B cell (primary cell): ENCODE results near the gene TERC. TPM values are rescaled to one million over a fixed set of nuclear protein-coding genes. Genes with fewer than 3 reads are reported as not detected.
A peak's percentile ranks its signal among the peaks of the same experiment; 100 is the strongest.

Experiments used
- ATAC-seq: fragments of 200-7000 bp; cut with Tn5 transposase; one replicate; pipeline ENCODE4 v1.10.0; 2021; ENCODE audit warnings: low read depth, mild to moderate bottlenecking, moderate number of reproducible peaks, moderate library complexity
- CTCF ChIA-PET: fragments of 350-600 bp; sonication (Branson Sonifier 250); formaldehyde crosslinking; loops from one replicate; lab custom pipeline; 2021; ENCODE audit warnings: antibody characterized with exemption, inconsistent platforms; lab: Charles Lee
- POLR2A ChIA-PET: fragments of 350-600 bp; sonication (Branson Sonifier 250); formaldehyde crosslinking; loops from one replicate; lab custom pipeline; 2021; ENCODE audit warnings: antibody characterized with exemption; lab: Charles Lee
- DNase-seq: peaks from one replicate; pipeline ENCODE4 v3.0.0; 2013
- H2AFZ ChIP-seq: 2 replicates; pipeline ENCODE4 v1.6.1; 2012; ENCODE audit warnings: mild to moderate bottlenecking, low read depth, low read length; ENCODE audit not compliant: insufficient read depth, poor library complexity, severe bottlenecking
- H3K27ac ChIP-seq, 2 donors: 1 replicate in 1 of 2; 2 replicates in 1 of 2; pipeline ENCODE4 v1.5.1; 2012 to 2013; ENCODE audit warnings: low read length in 2 of 2, mild to moderate bottlenecking in 2 of 2, moderate library complexity in 1 of 2
- H3K27me3 ChIP-seq, 4 experiments: fragments of 200-600 bp in 1 of 4; sonication (generic) in 1 of 4; replicated peaks in 1 of 4; 1 replicate in 2 of 4; 2 replicates in 2 of 4; pipeline versions ENCODE4 v1.6.1 to v1.7.0; 2013 to 2016; ENCODE audit warnings: low read length in 3 of 4, mild to moderate bottlenecking in 2 of 4, mixed read lengths in 1 of 4, moderate library complexity in 1 of 4; ENCODE audit not compliant: insufficient read depth in 4 of 4, control insufficient read depth in 3 of 4; ENCODE audit errors: control extremely low read depth in 1 of 4
- H3K36me3 ChIP-seq, 2 experiments: replicated peaks in 1 of 2; 1 replicate in 1 of 2; 2 replicates in 1 of 2; pipeline versions ENCODE4 v1.6.1 to v1.7.1; 2013; ENCODE audit warnings: low read length in 1 of 2; ENCODE audit not compliant: insufficient read depth in 2 of 2, control insufficient read depth in 1 of 2; ENCODE audit errors: control extremely low read depth in 1 of 2, extremely low read depth in 1 of 2
- H3K4me1 ChIP-seq, 2 donors: fragments of 200-600 bp in 1 of 2; sonication (generic) in 1 of 2; 1 replicate in 1 of 2; 2 replicates in 1 of 2; pipeline versions ENCODE4 v1.5.1 to v1.6.1; 2013 to 2017; ENCODE audit warnings: low read length in 2 of 2; ENCODE audit not compliant: control insufficient read depth in 2 of 2, insufficient read depth in 2 of 2
- H3K4me2 ChIP-seq: replicated peaks from 2 replicates; pipeline ENCODE3; 2012; ENCODE audit warnings: mild to moderate bottlenecking, low read depth, low read length; ENCODE audit not compliant: poor library complexity, severe bottlenecking
- H3K4me3 ChIP-seq, 5 experiments: fragments of 200-600 bp in 1 of 5; sonication (generic) in 1 of 5; 1 replicate in 3 of 5; 2 replicates in 2 of 5; pipeline versions ENCODE4 v1.5.1 to v1.7.0; 2011 to 2016; ENCODE audit warnings: low read length in 4 of 5, mild to moderate bottlenecking in 4 of 5, low read depth in 2 of 5, control low read depth in 1 of 5, moderate library complexity in 1 of 5; ENCODE audit not compliant: insufficient read depth in 1 of 5; ENCODE audit errors: control extremely low read depth in 1 of 5, extremely low read depth in 1 of 5
- H3K79me2 ChIP-seq: fragments of 200-600 bp; sonication (generic); one replicate; pipeline ENCODE4 v1.6.0; 2016; ENCODE audit warnings: low read length; ENCODE audit not compliant: control insufficient read depth, insufficient read depth
- H3K9ac ChIP-seq: fragments of 200-600 bp; sonication (generic); 2 replicates; pipeline ENCODE4 v1.6.1; 2017; ENCODE audit warnings: mild to moderate bottlenecking, low read length, moderate library complexity
- H3K9me3 ChIP-seq, 3 donors: one replicate each; pipeline versions ENCODE4 v1.6.1 to v1.7.1; 2013; ENCODE audit warnings: low read length in 2 of 3; ENCODE audit not compliant: control insufficient read depth in 2 of 3, insufficient read depth in 1 of 3; ENCODE audit errors: control extremely low read depth in 1 of 3
- H4K20me1 ChIP-seq: 2 replicates; pipeline ENCODE4 v1.6.0; 2012; ENCODE audit warnings: mild to moderate bottlenecking, low read length; ENCODE audit not compliant: insufficient read depth, control insufficient read depth, poor library complexity, severe bottlenecking
- H3K27ac Mint-ChIP-seq: one replicate; pipeline ENCODE4 v1.8.0; 2021; ENCODE audit warnings: mixed read lengths
- H3K27me3 Mint-ChIP-seq: one replicate; pipeline ENCODE4 v1.8.0; 2021; ENCODE audit warnings: mixed read lengths
- H3K4me1 Mint-ChIP-seq: one replicate; pipeline ENCODE4 v1.8.0; 2021; ENCODE audit warnings: mixed read lengths
- H3K4me3 Mint-ChIP-seq: one replicate; pipeline ENCODE4 v1.8.0; 2021; ENCODE audit warnings: mixed read lengths
- H3K9me3 Mint-ChIP-seq: one replicate; pipeline ENCODE4 v1.8.0; 2022; ENCODE audit warnings: mixed read lengths; ENCODE audit not compliant: insufficient read depth
- EZH2 ChIP-seq: IDR thresholded peaks from 2 replicates; pipeline ENCODE4 v1.6.1; 2012; ENCODE audit warnings: borderline replicate concordance, low read depth, mild to moderate bottlenecking, moderate library complexity, low read length; ENCODE audit not compliant: insufficient read depth, poor library complexity, severe bottlenecking
- WGBS: methylation state at CpG from one replicate; pipeline ENCODE4 v1.1.5; 2013; ENCODE audit warnings: missing lambda C conversion rate; ENCODE audit not compliant: insufficient coverage; 5-methylcytosine and 5-hydroxymethylcytosine counted together
- intact Hi-C: fragments of 100-400 bp; cut with micrococcal nuclease; formaldehyde crosslinking; loops from one replicate; pipeline ENCODE4 v1.10.0; 2022
- polyA minus RNA-seq: library from RNA; depleted of rRNA, polyadenylated mRNA; stranded (reverse); fragments of >200 nt; gene quantifications from 2 replicates; pipeline ENCODE4 v1.2.3, GENCODE V29; 2012
- polyA plus RNA-seq: library from polyadenylated mRNA; depleted of rRNA; stranded (reverse); fragments of >200 nt; gene quantifications from 2 replicates; pipeline ENCODE4 v1.2.3, GENCODE V29; 2012
- total RNA-seq, 2 donors: library from RNA; stranded (reverse); fragments of 120-200 nt in 1 of 2; gene quantifications; 1 replicate in 1 of 2; 2 replicates in 1 of 2; pipeline versions ENCODE4 v1.2.3 to v1.2.4, GENCODE V29; 2013 to 2022
- TF ChIP-seq, protein P1 (sequence below): fragments of 200-600 bp; IDR thresholded peaks from one replicate; pipeline ENCODE4 v1.8.0; 2022; ENCODE audit warnings: antibody characterized with exemption, mild to moderate bottlenecking

Gene TERC
- total RNA-seq, result 10.6 and 12.5 TPM in 2 replicates
- 36.4 TPM for total RNA-seq (2013)
- polyA plus RNA-seq, result 1.3 and 1.5 TPM in 2 replicates
- 425 and 801 TPM in 2 replicates for polyA minus RNA-seq

DNA sequence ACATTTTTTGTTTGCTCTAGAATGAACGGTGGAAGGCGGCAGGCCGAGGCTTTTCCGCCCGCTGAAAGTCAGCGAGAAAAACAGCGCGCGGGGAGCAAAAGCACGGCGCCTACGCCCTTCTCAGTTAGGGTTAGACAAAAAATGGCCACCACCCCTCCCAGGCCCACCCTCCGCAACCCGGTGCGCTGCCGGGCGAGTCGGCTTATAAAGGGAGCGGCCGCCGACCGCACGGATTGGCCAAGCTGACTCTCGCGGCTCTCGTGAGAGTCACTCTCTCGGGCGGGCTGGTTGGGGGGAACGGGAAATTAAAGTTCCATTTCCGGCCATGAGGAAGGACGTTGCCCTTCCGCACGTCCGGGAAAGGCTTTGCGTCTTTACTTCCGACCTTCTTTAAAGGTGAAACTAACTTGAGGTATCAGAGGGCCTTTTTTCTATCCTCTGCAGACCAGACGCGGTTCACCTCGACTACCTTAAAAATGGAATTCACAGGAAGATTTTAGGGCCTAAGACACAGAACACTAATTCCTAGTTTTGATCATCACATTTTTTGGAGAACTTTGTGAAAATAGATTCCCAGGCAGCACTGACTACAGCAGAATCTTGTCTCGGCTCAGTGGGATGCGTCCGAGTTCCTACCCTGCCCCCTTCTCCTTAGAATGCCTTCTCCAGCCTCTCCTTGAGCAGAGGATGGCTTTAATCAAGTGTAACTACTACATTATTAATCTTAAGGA lies at the start of gene TERC:
TERC (minus strand) TSS at position 179 of the 731 bp plus-strand sequence.
- H3K27me3 ChIP-seq, result no peaks in the 10 kb centered on the region
- peak; percentile 82 for ATAC-seq
- Mint-ChIP-seq H3K27ac (peak within 1 kb of the TSS; percentile 100), H3K27me3 (no peaks in the 10 kb centered on the region), H3K4me3 (peak within 1 kb of the TSS; percentile 100), H3K4me1 (peaks cover 27% of the 10 kb centered on the region), H3K9me3 (peaks cover 6% of the 10 kb centered on the region)
- peak within 1 kb of the TSS; percentile 74 for H3K9ac ChIP-seq
- DNase-seq, result peak; percentile 95
- no peaks in the 10 kb centered on the region for H3K36me3 ChIP-seq
- peak within 1 kb of the TSS; percentile 95 to 98 for H3K27ac ChIP-seq
- H3K79me2 ChIP-seq, result no peaks in the 10 kb centered on the region
- TF ChIP-seq EZH2, result no peak
- TF ChIP-seq, protein P1, sequence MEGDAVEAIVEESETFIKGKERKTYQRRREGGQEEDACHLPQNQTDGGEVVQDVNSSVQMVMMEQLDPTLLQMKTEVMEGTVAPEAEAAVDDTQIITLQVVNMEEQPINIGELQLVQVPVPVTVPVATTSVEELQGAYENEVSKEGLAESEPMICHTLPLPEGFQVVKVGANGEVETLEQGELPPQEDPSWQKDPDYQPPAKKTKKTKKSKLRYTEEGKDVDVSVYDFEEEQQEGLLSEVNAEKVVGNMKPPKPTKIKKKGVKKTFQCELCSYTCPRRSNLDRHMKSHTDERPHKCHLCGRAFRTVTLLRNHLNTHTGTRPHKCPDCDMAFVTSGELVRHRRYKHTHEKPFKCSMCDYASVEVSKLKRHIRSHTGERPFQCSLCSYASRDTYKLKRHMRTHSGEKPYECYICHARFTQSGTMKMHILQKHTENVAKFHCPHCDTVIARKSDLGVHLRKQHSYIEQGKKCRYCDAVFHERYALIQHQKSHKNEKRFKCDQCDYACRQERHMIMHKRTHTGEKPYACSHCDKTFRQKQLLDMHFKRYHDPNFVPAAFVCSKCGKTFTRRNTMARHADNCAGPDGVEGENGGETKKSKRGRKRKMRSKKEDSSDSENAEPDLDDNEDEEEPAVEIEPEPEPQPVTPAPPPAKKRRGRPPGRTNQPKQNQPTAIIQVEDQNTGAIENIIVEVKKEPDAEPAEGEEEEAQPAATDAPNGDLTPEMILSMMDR, result no peak
- peak within 1 kb of the TSS; percentile 70 to 100 (median 87) for H3K4me3 ChIP-seq
- CTCF ChIA-PET, result interaction anchor here (1.1 to 3.2 kb wide), 2 partner anchors 8 to 592 kb away, joined by 3 to 21 read pairs; partner anchors contain the start of gene MYNN
- H3K4me1 ChIP-seq, result peaks cover 13 to 20% of the 10 kb centered on the region in 2 donors
- H4K20me1 ChIP-seq, result no peaks in the 10 kb centered on the region
- peaks cover 0 to 24% (median 0%) of the 10 kb centered on the region in 3 donors for H3K9me3 ChIP-seq
- WGBS, result 1% methylated on average over 36 of the region's 42 CpGs
- peak within 1 kb of the TSS; percentile 62 for H2AFZ ChIP-seq
- peak within 1 kb of the TSS; percentile 81 for H3K4me2 ChIP-seq
- intact Hi-C loops, result loop anchor here (1.0 to 5.0 kb wide), 6 partner anchors 8 to 1106 kb away; partner anchors contain the start of genes LRRC34, LRRIQ4, MYNN and RPL22L1
- POLR2A ChIA-PET, result interaction anchor here (0.5 to 1.6 kb wide), 9 partner anchors 8 to 592 kb away, joined by 3 to 10 read pairs (median 5); partner anchors contain the start of genes MYNN, PHC3, SEC62 and SKIL
